PC-9 (cell line): ENCODE measurements around the gene NXNL2. TPM values are rescaled to one million over a fixed set of nuclear protein-coding genes. Genes with fewer than 3 reads are reported as not detected.

Experiments used
- Bru-seq: library from RNA; stranded (reverse); fragments of 400-500 nt; gene quantifications from one replicate; lab custom pipeline; 2021; lab: Mats Ljungman, UMichigan
- BruChase-seq, 2 experiments: library from RNA; stranded (reverse); fragments of 400-500 nt; gene quantifications; one replicate each; lab custom pipeline; 2021; lab: Mats Ljungman, UMichigan
- BruUV-seq: library from RNA; stranded (reverse); fragments of 400-500 nt; replicated peaks from 2 replicates; lab custom pipeline; 2021; lab: Mats Ljungman, UMichigan
- CTCF ChIA-PET: fragments of 300-600 bp; sonication (Branson Sonifier 250); formaldehyde crosslinking; loops from one replicate; lab custom pipeline; 2022; ENCODE audit warnings: antibody characterized with exemption; lab: Charles Lee
- POLR2A ChIA-PET: fragments of 300-600 bp; sonication (Branson Sonifier 250); formaldehyde crosslinking; loops from one replicate; lab custom pipeline; 2022; ENCODE audit warnings: antibody characterized with exemption; ENCODE audit not compliant: unreplicated experiment; lab: Charles Lee
- DNase-seq, 2 experiments: peaks; one replicate each; pipeline versions ENCODE4 v3.0.0 to v3.0.0-alpha.2; 2015 to 2022; ENCODE audit warnings: mixed read lengths in 1 of 2
- H2AFZ ChIP-seq: fragments of 200-600 bp; sonication (generic); 2 replicates; pipeline ENCODE4 v1.8.1; 2017; ENCODE audit warnings: antibody characterized with exemption
- H3F3A ChIP-seq: fragments of 200-600 bp; sonication (generic); 2 replicates; pipeline ENCODE4 v1.8.1; 2017; ENCODE audit warnings: antibody characterized with exemption, mild to moderate bottlenecking, low read depth; ENCODE audit not compliant: insufficient read depth
- H3K27ac ChIP-seq: fragments of 200-600 bp; sonication (generic); 2 replicates; pipeline ENCODE4 v1.6.1; 2016; ENCODE audit warnings: mixed run types
- H3K27me3 ChIP-seq: fragments of 200-600 bp; sonication (generic); 2 replicates; pipeline ENCODE4 v1.6.1; 2016; ENCODE audit warnings: low read depth, mixed run types; ENCODE audit not compliant: insufficient read depth
- H3K36me3 ChIP-seq: fragments of 200-600 bp; sonication (generic); 2 replicates; pipeline ENCODE4 v1.6.1; 2016; ENCODE audit warnings: low read depth, mixed run types
- H3K4me1 ChIP-seq: fragments of 200-600 bp; sonication (generic); replicated peaks from 2 replicates; pipeline ENCODE4 v1.6.1; 2016; ENCODE audit warnings: mixed run types; ENCODE audit not compliant: insufficient read depth
- H3K4me2 ChIP-seq: fragments of 200-600 bp; sonication (generic); 2 replicates; pipeline ENCODE4 v1.6.1; 2017; ENCODE audit warnings: mixed run types
- H3K4me3 ChIP-seq: fragments of 200-600 bp; sonication (generic); 2 replicates; pipeline ENCODE4 v1.6.1; 2016; ENCODE audit warnings: mixed run types
- H3K79me2 ChIP-seq: fragments of 200-600 bp; sonication (generic); 2 replicates; pipeline ENCODE4 v1.6.1; 2017; ENCODE audit warnings: low read depth, mixed run types
- H3K9me2 ChIP-seq: fragments of 200-600 bp; sonication (generic); 2 replicates; pipeline ENCODE4 v1.8.1; 2017; ENCODE audit warnings: mild to moderate bottlenecking; ENCODE audit not compliant: insufficient read depth
- H3K9me3 ChIP-seq: fragments of 200-600 bp; sonication (generic); 2 replicates; pipeline ENCODE4 v1.8.1; 2016; ENCODE audit warnings: low read depth; ENCODE audit not compliant: insufficient read depth
- H4K20me1 ChIP-seq: fragments of 200-600 bp; sonication (generic); 2 replicates; pipeline ENCODE4 v1.8.1; 2017; ENCODE audit not compliant: insufficient read depth
- CTCF ChIP-seq: fragments of 200-600 bp; sonication (generic); conservative IDR thresholded peaks from 2 replicates; pipeline ENCODE4 v1.6.1; 2017; ENCODE audit warnings: mixed run types, antibody characterized with exemption, mild to moderate bottlenecking, moderate library complexity
- EZH2 ChIP-seq: fragments of 200-600 bp; sonication (generic); IDR thresholded peaks from 2 replicates; pipeline ENCODE4 v1.8.0; 2017; ENCODE audit warnings: antibody characterized with exemption, low read depth
- intact Hi-C: fragments of 100-400 bp; cut with micrococcal nuclease; formaldehyde crosslinking; loops from one replicate; pipeline ENCODE4 v1.10.0; 2022; ENCODE audit not compliant: unreplicated experiment
- long read RNA-seq: library from polyadenylated mRNA; stranded (forward); transcript quantifications from one replicate; pipeline ENCODE4 v2.0.0, GENCODE V29; 2022
- total RNA-seq: library from RNA; stranded (reverse); gene quantifications from 2 replicates; pipeline ENCODE4 v1.2.3, GENCODE V29; 2021

Gene NXNL2
- total RNA-seq, result 5.5 and 8.7 TPM in 2 replicates
- Bru-seq, nascent RNA, result percentile 47 among the genes with signal in this experiment
- percentile 57 among the genes with signal in this experiment for BruChase-seq, experiment 1, labeled RNA remaining after a 2-hour chase
- BruChase-seq, experiment 2, labeled RNA remaining after a 6-hour chase, result percentile 42 among the genes with signal in this experiment
- long read RNA-seq, partial matches to known transcripts, result 0 of 4 reads
- long read RNA-seq, other reads (novel, unspliced or antisense), result 4 of 4 reads

- Histone ChIP-seq H3K4me3 (peak within 1 kb of the TSS; percentile 67), H2AFZ (peak within 1 kb of the TSS; percentile 90), H3K27ac (peak within 1 kb of the TSS; percentile 65), H3K4me1 (peaks cover 33% of the 10 kb centered on the region), H4K20me1 (no peaks in the 10 kb centered on the region), H3K9me3 (no peaks in the 10 kb centered on the region), H3K27me3 (no peaks in the 10 kb centered on the region), H3K79me2 (no peaks in the 10 kb centered on the region), H3F3A (peaks cover 18% of the 10 kb centered on the region), H3K36me3 (no peaks in the 10 kb centered on the region), H3K9me2 (no peaks in the 10 kb centered on the region), H3K4me2 (peak within 1 kb of the TSS; percentile 88)
- intact Hi-C loops, result loop anchor here (1.0 to 5.0 kb wide), 5 partner anchors 44 to 362 kb away; no protein-coding TSS in a partner anchor
- ChIA-PET POLR2A (interaction anchor here (0.5 to 0.6 kb wide), 6 partner anchors 146 to 922 kb away, joined by 3 to 27 read pairs (median 10); partner anchors contain the start of gene SPIN1), CTCF (interaction anchor here (0.5 to 0.6 kb wide), 4 partner anchors 11 to 820 kb away, joined by 3 to 4 read pairs (median 3); no protein-coding TSS in a partner anchor)
- TF ChIP-seq CTCF, result no peak
- no peak for TF ChIP-seq EZH2
- no TSS peak for BruUV-seq
- peak; percentile 55 to 90 for DNase-seq
Measured at GRCh38 chr9:88534456-88535225, at the start of gene NXNL2. NXNL2 (plus strand) TSS chr9:88535178; CDS start chr9:88535435, 257 bp downstream.

- H3K9me3 ChIP-seq, result no peaks in the 10 kb centered on the region
- H3K4me1 ChIP-seq, result no peaks in the 10 kb centered on the region
- POLR2A ChIA-PET, result interaction anchor here (0.7 kb wide), 1 partner anchor 44 kb away, joined by 12 read pairs; no protein-coding TSS in a partner anchor
- no peak for TF ChIP-seq CTCF
- no peak for TF ChIP-seq EZH2
- H3K9me2 ChIP-seq, result no peaks in the 10 kb centered on the region
- no TSS peak for BruUV-seq
- no peak overlapping the region for H3K4me3 ChIP-seq
- no peaks in the 10 kb centered on the region for H3K36me3 ChIP-seq
- H4K20me1 ChIP-seq, result no peaks in the 10 kb centered on the region
- no peak overlapping the region for H3K27ac ChIP-seq
- H3K27me3 ChIP-seq, result no peaks in the 10 kb centered on the region
- H3K4me2 ChIP-seq, result no peak overlapping the region
- intact Hi-C loops, result no loop called here
- H3F3A ChIP-seq, result no peaks in the 10 kb centered on the region
- H3K79me2 ChIP-seq, result no peaks in the 10 kb centered on the region
- CTCF ChIA-PET, result no interaction called here
- DNase-seq, result no peak
- H2AFZ ChIP-seq, result no peak overlapping the region
Measured at GRCh38 chr9:88488166-88488565, 46.8 kb upstream of the NXNL2 start.

- Histone ChIP-seq H3K27me3 (no peaks in the 10 kb centered on the region), H3K4me1 (no peaks in the 10 kb centered on the region), H3K27ac (no peak overlapping the region), H3K4me2 (no peak overlapping the region), H3K36me3 (no peaks in the 10 kb centered on the region), H3K9me3 (no peaks in the 10 kb centered on the region), H3K4me3 (no peak overlapping the region), H4K20me1 (no peaks in the 10 kb centered on the region), H3K79me2 (no peaks in the 10 kb centered on the region), H3F3A (no peaks in the 10 kb centered on the region), H3K9me2 (no peaks in the 10 kb centered on the region), H2AFZ (no peak overlapping the region)
- BruUV-seq, result no TSS peak
- ChIA-PET CTCF (no interaction called here), POLR2A (interaction anchor here (0.6 kb wide), 1 partner anchor 341 kb away, joined by 9 read pairs; no protein-coding TSS in a partner anchor)
- intact Hi-C loops, result no loop called here
- no peak for DNase-seq
- TF ChIP-seq EZH2 (no peak), CTCF (no peak)
Measured at GRCh38 chr9:88494983-88495721, 39.8 kb upstream of the NXNL2 start.
